Activated T-cell treated with anti-CD3 and anti-CD28 coated beads, Interleukin-2, amount 50 U/mL, for 72 hours (primary cell): ENCODE data around the gene EXD2. TPM values are rescaled to one million over a fixed set of nuclear protein-coding genes. Genes with fewer than 3 reads are reported as not detected.

Experiments
- total RNA-seq, 2 donors: library from RNA; stranded (reverse); gene quantifications; one replicate each; pipeline ENCODE4 v1.2.3, GENCODE V29; 2022

EXD2 gene
- total RNA-seq, 2 donors from 2014 or later = 11.3 to 16.3 TPM

Other genes starting within 250 kb of the EXD2 start
- 10 to 100 TPM; 42.6 to 50.7 TPM for gene ACTN1, start 212.2 kb upstream of the EXD2 start, total RNA-seq
- 10 to 100 TPM; 52.3 to 53.5 TPM for gene DCAF5, start 38.4 kb upstream of the EXD2 start, total RNA-seq
- under 1 TPM; 0.05 to 0.21 TPM for gene GALNT16, start 68.7 kb downstream of the EXD2 start, total RNA-seq
- gene ERH, start 206.8 kb downstream of the EXD2 start, total RNA-seq = 100 to 1,000 TPM; 215 to 231 TPM
- 10 to 100 TPM; 85.8 to 93.3 TPM for gene SLC39A9, start 207.2 kb downstream of the EXD2 start, total RNA-seq